Measurements from ENCODE around the gene CST7.

The CST7 gene

GRCh38 chr20:24951536-24952083 lies 2.5 kb downstream of the CST7 start:
- no peak overlapping the region for H3K27ac ChIP-seq (ENCODE audit: low read length)
- no peaks in the 10 kb centered on the region for H3K9me3 ChIP-seq (ENCODE audit: control insufficient read depth in 2 of 2, low read length in 2 of 2)
- H3K4me1 ChIP-seq (ENCODE audit: control insufficient read depth, insufficient read depth, low read length) = no peaks in the 10 kb centered on the region
- H3K4me3 ChIP-seq (ENCODE audit: low read length in 2 of 2) = no peak overlapping the region
- H3K36me3 ChIP-seq (ENCODE audit: control insufficient read depth in 2 of 2, insufficient read depth in 2 of 2, low read length in 2 of 2) = no peaks in the 10 kb centered on the region
- peaks cover 0 to 4% of the 10 kb centered on the region in 2 donors for H3K27me3 ChIP-seq (ENCODE audit: control insufficient read depth in 1 of 2, insufficient read depth in 2 of 2, low read length in 2 of 2)
- no peak overlapping the region for H3K9ac ChIP-seq (ENCODE audit: low read length in 2 of 2)

GRCh38 chr20:24952376-24953208 lies 3.5 kb downstream of the CST7 start:
- peaks cover 0 to 4% of the 10 kb centered on the region in 2 donors for H3K27me3 ChIP-seq (ENCODE audit: control insufficient read depth in 1 of 2, insufficient read depth in 2 of 2, low read length in 2 of 2)
- no peaks in the 10 kb centered on the region for H3K4me1 ChIP-seq (ENCODE audit: control insufficient read depth, insufficient read depth, low read length)
- H3K9ac ChIP-seq (ENCODE audit: low read length in 2 of 2) = no peak overlapping the region
- H3K27ac ChIP-seq (ENCODE audit: low read length) = no peak overlapping the region
- H3K36me3 ChIP-seq (ENCODE audit: control insufficient read depth in 2 of 2, insufficient read depth in 2 of 2, low read length in 2 of 2) = peaks cover 0 to 2% of the 10 kb centered on the region in 2 donors
- H3K9me3 ChIP-seq (ENCODE audit: control insufficient read depth in 2 of 2, low read length in 2 of 2) = no peaks in the 10 kb centered on the region
- H3K4me3 ChIP-seq (ENCODE audit: low read length in 2 of 2) = no peak overlapping the region

GRCh38 chr20:24953209-24953575 lies 4.1 kb downstream of the CST7 start:
- H3K36me3 ChIP-seq (ENCODE audit: control insufficient read depth in 2 of 2, insufficient read depth in 2 of 2, low read length in 2 of 2) = peaks cover 0 to 2% of the 10 kb centered on the region in 2 donors
- H3K9ac ChIP-seq (ENCODE audit: low read length in 2 of 2) = no peak overlapping the region
- H3K27ac ChIP-seq (ENCODE audit: low read length) = no peak overlapping the region

GRCh38 chr20:24953621-24954133 lies 4.6 kb downstream of the CST7 start:
- H3K4me1 ChIP-seq (ENCODE audit: control insufficient read depth, insufficient read depth, low read length) = no peaks in the 10 kb centered on the region
- H3K36me3 ChIP-seq (ENCODE audit: control insufficient read depth in 2 of 2, insufficient read depth in 2 of 2, low read length in 2 of 2) = peaks cover 0 to 2% of the 10 kb centered on the region in 2 donors
- peaks cover 0 to 4% of the 10 kb centered on the region in 2 donors for H3K27me3 ChIP-seq (ENCODE audit: control insufficient read depth in 1 of 2, insufficient read depth in 2 of 2, low read length in 2 of 2)
- H3K9ac ChIP-seq (ENCODE audit: low read length in 2 of 2) = no peak overlapping the region
- H3K4me3 ChIP-seq (ENCODE audit: low read length in 2 of 2) = no peak overlapping the region
- no peak overlapping the region for H3K27ac ChIP-seq (ENCODE audit: low read length)
- no peaks in the 10 kb centered on the region for H3K9me3 ChIP-seq (ENCODE audit: control insufficient read depth in 2 of 2, low read length in 2 of 2)

More at GRCh38 chr20:24953209-24953575, 4.1 kb downstream of the CST7 start:
- H3K9me3 ChIP-seq (ENCODE audit: control insufficient read depth in 2 of 2, low read length in 2 of 2) = no peaks in the 10 kb centered on the region
- H3K27me3 ChIP-seq (ENCODE audit: control insufficient read depth in 1 of 2, insufficient read depth in 2 of 2, low read length in 2 of 2) = peaks cover 0 to 4% of the 10 kb centered on the region in 2 donors
- no peaks in the 10 kb centered on the region for H3K4me1 ChIP-seq (ENCODE audit: control insufficient read depth, insufficient read depth, low read length)
- H3K4me3 ChIP-seq (ENCODE audit: low read length in 2 of 2) = no peak overlapping the region

- H3K4me3 ChIP-seq (ENCODE audit: low read length in 2 of 2) = no peak overlapping the region
These were observed 5.1 kb downstream of the CST7 start for GRCh38 chr20:24954151-24954550.

GRCh38 chr20:24954566-24954965 lies 5.5 kb downstream of the CST7 start:
- H3K27me3 ChIP-seq (ENCODE audit: control insufficient read depth in 1 of 2, insufficient read depth in 2 of 2, low read length in 2 of 2) = peaks cover 0 to 4% of the 10 kb centered on the region in 2 donors
- H3K4me3 ChIP-seq (ENCODE audit: low read length in 2 of 2) = no peak overlapping the region
- H3K27ac ChIP-seq (ENCODE audit: low read length) = no peak overlapping the region
- H3K36me3 ChIP-seq (ENCODE audit: control insufficient read depth in 2 of 2, insufficient read depth in 2 of 2, low read length in 2 of 2) = peaks cover 0 to 2% of the 10 kb centered on the region in 2 donors
- no peaks in the 10 kb centered on the region for H3K4me1 ChIP-seq (ENCODE audit: control insufficient read depth, insufficient read depth, low read length)
- no peak overlapping the region for H3K9ac ChIP-seq (ENCODE audit: low read length in 2 of 2)
- H3K9me3 ChIP-seq (ENCODE audit: control insufficient read depth in 2 of 2, low read length in 2 of 2) = no peaks in the 10 kb centered on the region

More at GRCh38 chr20:24954151-24954550, 5.1 kb downstream of the CST7 start:
- Histone ChIP-seq H3K27ac (ENCODE audit: low read length) (no peak overlapping the region), H3K36me3 (ENCODE audit: control insufficient read depth in 2 of 2, insufficient read depth in 2 of 2, low read length in 2 of 2) (peaks cover 0 to 2% of the 10 kb centered on the region in 2 donors), H3K4me1 (ENCODE audit: control insufficient read depth, insufficient read depth, low read length) (no peaks in the 10 kb centered on the region), H3K27me3 (ENCODE audit: control insufficient read depth in 1 of 2, insufficient read depth in 2 of 2, low read length in 2 of 2) (peaks cover 0 to 4% of the 10 kb centered on the region in 2 donors), H3K9me3 (ENCODE audit: control insufficient read depth in 2 of 2, low read length in 2 of 2) (no peaks in the 10 kb centered on the region), H3K9ac (ENCODE audit: low read length in 2 of 2) (no peak overlapping the region)

GRCh38 chr20:24955045-24955444 lies 6.0 kb downstream of the CST7 start:
- H3K27me3 ChIP-seq (ENCODE audit: control insufficient read depth in 1 of 2, insufficient read depth in 2 of 2, low read length in 2 of 2) = peaks cover 0 to 1% of the 10 kb centered on the region in 2 donors
- no peak overlapping the region for H3K9ac ChIP-seq (ENCODE audit: low read length in 2 of 2)
- H3K27ac ChIP-seq (ENCODE audit: low read length) = no peak overlapping the region
- H3K4me1 ChIP-seq (ENCODE audit: control insufficient read depth, insufficient read depth, low read length) = no peaks in the 10 kb centered on the region
- no peaks in the 10 kb centered on the region for H3K9me3 ChIP-seq (ENCODE audit: control insufficient read depth in 2 of 2, low read length in 2 of 2)
- H3K36me3 ChIP-seq (ENCODE audit: control insufficient read depth in 2 of 2, insufficient read depth in 2 of 2, low read length in 2 of 2) = peaks cover 0 to 4% of the 10 kb centered on the region in 2 donors
- H3K4me3 ChIP-seq (ENCODE audit: low read length in 2 of 2) = no peak overlapping the region

GRCh38 chr20:24956001-24956841 lies 7.2 kb downstream of the CST7 start:
- H3K36me3 ChIP-seq (ENCODE audit: control insufficient read depth in 2 of 2, insufficient read depth in 2 of 2, low read length in 2 of 2) = peaks cover 0 to 10% of the 10 kb centered on the region in 2 donors
- no peaks in the 10 kb centered on the region for H3K9me3 ChIP-seq (ENCODE audit: control insufficient read depth in 2 of 2, low read length in 2 of 2)
- H3K9ac ChIP-seq (ENCODE audit: low read length in 2 of 2) = no peak overlapping the region
- no peak overlapping the region for H3K27ac ChIP-seq (ENCODE audit: low read length)
- no peaks in the 10 kb centered on the region for H3K27me3 ChIP-seq (ENCODE audit: control insufficient read depth in 1 of 2, insufficient read depth in 2 of 2, low read length in 2 of 2)
- no peak overlapping the region for H3K4me3 ChIP-seq (ENCODE audit: low read length in 2 of 2)
- no peaks in the 10 kb centered on the region for H3K4me1 ChIP-seq (ENCODE audit: control insufficient read depth, insufficient read depth, low read length)

GRCh38 chr20:24957326-24958016 lies 8.4 kb downstream of the CST7 start:
- H3K4me3 ChIP-seq (ENCODE audit: low read length in 2 of 2) = no peak overlapping the region
- no peaks in the 10 kb centered on the region for H3K27me3 ChIP-seq (ENCODE audit: control insufficient read depth in 1 of 2, insufficient read depth in 2 of 2, low read length in 2 of 2)
- no peak overlapping the region for H3K9ac ChIP-seq (ENCODE audit: low read length in 2 of 2)
- H3K9me3 ChIP-seq (ENCODE audit: control insufficient read depth in 2 of 2, low read length in 2 of 2) = no peaks in the 10 kb centered on the region
- no peaks in the 10 kb centered on the region for H3K4me1 ChIP-seq (ENCODE audit: control insufficient read depth, insufficient read depth, low read length)
- peaks cover 5 to 15% of the 10 kb centered on the region in 2 donors for H3K36me3 ChIP-seq (ENCODE audit: control insufficient read depth in 2 of 2, insufficient read depth in 2 of 2, low read length in 2 of 2)
- no peak overlapping the region for H3K27ac ChIP-seq (ENCODE audit: low read length)

All from stomach smooth muscle (tissue), 2 donors.